Uterus (tissue), 4 donors: Measurements from ENCODE around the gene AUTS2. TPM values are rescaled to one million over a fixed set of nuclear protein-coding genes. Genes with fewer than 3 reads are reported as not detected.

Source experiments
- DNase-seq, 2 donors: peaks; one replicate each; pipeline ENCODE4 v3.0.0-alpha.2; 2019 to 2020
- H3K27ac ChIP-seq, 2 donors: fragments of 200-600 bp; sonication (generic); 1 replicate in 1 of 2; 2 replicates in 1 of 2; pipeline ENCODE4 v1.5.1; 2016 to 2018
- H3K27me3 ChIP-seq, 2 donors: fragments of 200-600 bp; sonication (generic); one replicate each; pipeline ENCODE4 v1.5.1; 2018 to 2019; ENCODE audit warnings: control low read depth in 1 of 2
- H3K36me3 ChIP-seq, 2 donors: fragments of 200-600 bp; sonication (generic); one replicate each; pipeline ENCODE4 v1.5.1; 2019; ENCODE audit warnings: control low read depth in 1 of 2
- H3K4me1 ChIP-seq, 2 donors: fragments of 200-600 bp; sonication (generic); one replicate each; pipeline ENCODE4 v1.5.1; 2018 to 2019; ENCODE audit warnings: control low read depth in 1 of 2
- H3K4me3 ChIP-seq, 2 donors: fragments of 200-600 bp; sonication (generic); 1 replicate in 1 of 2; 2 replicates in 1 of 2; pipeline ENCODE4 v1.5.1; 2018 to 2019; ENCODE audit warnings: mild to moderate bottlenecking in 1 of 2
- H3K9me3 ChIP-seq, 2 donors: fragments of 200-600 bp; sonication (generic); one replicate each; pipeline ENCODE4 v1.5.1; 2019; ENCODE audit warnings: control low read depth in 1 of 2
- CTCF ChIP-seq, 4 experiments: fragments of 200-600 bp in 2 of 4; fragments of 450-650 bp in 2 of 4; sonication (generic) in 2 of 4; IDR thresholded peaks; one replicate each; pipeline ENCODE4 v1.5.1; 2016 to 2019; ENCODE audit warnings: antibody characterized with exemption in 4 of 4, mild to moderate bottlenecking in 2 of 4, moderate library complexity in 1 of 4
- POLR2A ChIP-seq, 2 donors: fragments of 450-650 bp; IDR thresholded peaks; one replicate each; pipeline ENCODE4 v1.6.1; 2016; ENCODE audit warnings: antibody characterized with exemption in 2 of 2, mild to moderate bottlenecking in 1 of 2, moderate library complexity in 1 of 2
- intact Hi-C: fragments of 100-400 bp; cut with DNase I; formaldehyde crosslinking; loops from one replicate; pipeline ENCODE4 v1.15.1; 2023; ENCODE audit warnings: low total_unique reads
- total RNA-seq, 4 donors: library from RNA; depleted of rRNA in 3 of 4; stranded (reverse); fragments of >200 nt in 3 of 4; gene quantifications; one replicate each; pipeline versions ENCODE4 v1.1.0 to v1.2.4, GENCODE V29; 2014 to 2023
- donor health status: DM: yes; HTN: yes; CAD: no.

The AUTS2 gene
- total RNA-seq, 4 donors from 2014 or later = 10.5 to 58.2 (median 30.0) TPM

- TF ChIP-seq CTCF (IDR thresholded peaks at IDR 0.05) (no peak), POLR2A (IDR thresholded peaks at IDR 0.05) (no peak)
- no peak for DNase-seq
- intact Hi-C loops = no loop called here
- Histone ChIP-seq H3K9me3 (no peaks in the 10 kb centered on the region), H3K27ac (no peak overlapping the region), H3K36me3 (no peaks in the 10 kb centered on the region), H3K4me1 (no peaks in the 10 kb centered on the region), H3K4me3 (no peak overlapping the region), H3K27me3 (no peaks in the 10 kb centered on the region)
Measured at GRCh38 chr7:70349031-70349430, 750.8 kb downstream of the AUTS2 start.

GRCh38 chr7:70349819-70350218 is 751.5 kb downstream of the AUTS2 start:
- TF ChIP-seq CTCF (IDR thresholded peaks at IDR 0.05) (no peak), POLR2A (IDR thresholded peaks at IDR 0.05) (no peak)
- no peak for DNase-seq
- no peaks in the 10 kb centered on the region for H3K4me1 ChIP-seq
- H3K9me3 ChIP-seq = no peaks in the 10 kb centered on the region
- no peaks in the 10 kb centered on the region for H3K27me3 ChIP-seq
- no peak overlapping the region for H3K4me3 ChIP-seq
- no peaks in the 10 kb centered on the region for H3K36me3 ChIP-seq
- no peak overlapping the region for H3K27ac ChIP-seq
- intact Hi-C loops = no loop called here

GRCh38 chr7:70352088-70352487 is 753.8 kb downstream of the AUTS2 start:
- no peak for TF ChIP-seq POLR2A (IDR thresholded peaks at IDR 0.05)
- TF ChIP-seq CTCF (IDR thresholded peaks at IDR 0.05) = no peak
- Histone ChIP-seq H3K36me3 (no peaks in the 10 kb centered on the region), H3K9me3 (no peaks in the 10 kb centered on the region), H3K27me3 (no peaks in the 10 kb centered on the region), H3K4me3 (no peak overlapping the region), H3K4me1 (no peaks in the 10 kb centered on the region), H3K27ac (no peak overlapping the region)
- no peak for DNase-seq
- intact Hi-C loops = no loop called here

- no peaks in the 10 kb centered on the region for H3K4me1 ChIP-seq
- no peak overlapping the region for H3K27ac ChIP-seq
Measured at GRCh38 chr7:70352906-70353305, 754.6 kb downstream of the AUTS2 start.

GRCh38 chr7:70353330-70353945 is 755.2 kb downstream of the AUTS2 start:
- intact Hi-C loops = no loop called here
- H3K36me3 ChIP-seq = no peaks in the 10 kb centered on the region
- no peaks in the 10 kb centered on the region for H3K4me1 ChIP-seq
- H3K27me3 ChIP-seq = no peaks in the 10 kb centered on the region
- TF ChIP-seq POLR2A (IDR thresholded peaks at IDR 0.05) (no peak), CTCF (IDR thresholded peaks at IDR 0.05) (no peak)
- no peaks in the 10 kb centered on the region for H3K9me3 ChIP-seq
- H3K4me3 ChIP-seq = no peak overlapping the region
- DNase-seq = no peak
- H3K27ac ChIP-seq = no peak overlapping the region

More at GRCh38 chr7:70352906-70353305, 754.6 kb downstream of the AUTS2 start:
- no peak for TF ChIP-seq POLR2A (IDR thresholded peaks at IDR 0.05)
- TF ChIP-seq CTCF (IDR thresholded peaks at IDR 0.05) = no peak
- H3K27me3 ChIP-seq = no peaks in the 10 kb centered on the region
- intact Hi-C loops = no loop called here
- no peaks in the 10 kb centered on the region for H3K36me3 ChIP-seq
- no peak for DNase-seq
- no peak overlapping the region for H3K4me3 ChIP-seq
- H3K9me3 ChIP-seq = no peaks in the 10 kb centered on the region
